Amniotic stem cell (primary cell): ENCODE data around the gene EFEMP1.
"Not testable (repeated sequence)": the region's sequence is repeated elsewhere in the genome, so short reads cannot be mapped to it uniquely, and the experiment has no call there.

Experiments used
- DNase-seq: peaks from one replicate; lab custom pipeline; 2025; lab: John Stamatoyannopoulos, UW

The EFEMP1 gene

DNA sequence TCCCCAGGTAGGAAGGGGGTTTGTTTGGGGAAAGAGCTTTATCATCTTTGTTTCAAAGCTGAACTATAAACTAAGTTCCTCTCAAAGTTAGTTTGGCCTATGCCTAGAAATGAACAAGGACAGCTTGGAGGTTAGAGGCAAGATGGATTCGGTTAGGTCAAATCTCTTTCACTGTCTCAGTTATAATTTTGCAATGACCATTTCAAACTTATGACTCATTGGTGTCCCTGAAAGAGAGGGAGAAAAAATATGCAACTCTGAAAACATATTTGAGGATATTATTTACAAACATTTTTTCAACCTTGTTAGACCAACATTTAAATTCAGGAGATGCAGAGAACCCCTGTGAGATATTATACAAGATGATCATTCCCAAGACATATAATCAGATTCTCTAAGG lies 95.7 kb downstream of the EFEMP1 start:
- no peak for DNase-seq

DNA sequence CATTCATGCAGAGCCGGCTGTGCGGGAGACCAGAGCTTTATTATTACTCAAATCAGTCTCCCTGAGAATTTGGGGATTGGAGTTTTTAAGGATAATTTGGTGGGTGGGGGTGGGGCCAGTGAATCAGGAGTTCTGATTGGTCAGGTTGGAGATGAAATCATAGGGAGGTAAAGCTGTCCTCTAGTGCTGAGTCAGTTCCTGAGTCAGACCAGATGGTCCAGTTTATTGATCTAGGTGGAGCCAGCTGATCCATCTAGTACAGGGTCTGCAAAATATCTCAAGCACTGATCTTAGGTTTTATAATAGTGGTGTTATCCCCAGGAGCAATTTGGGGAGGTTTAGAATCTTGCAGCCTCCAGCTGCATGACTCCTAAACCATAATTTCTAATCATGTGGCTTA lies 96.2 kb downstream of the EFEMP1 start:
- not testable (repeated sequence) for DNase-seq

DNA sequence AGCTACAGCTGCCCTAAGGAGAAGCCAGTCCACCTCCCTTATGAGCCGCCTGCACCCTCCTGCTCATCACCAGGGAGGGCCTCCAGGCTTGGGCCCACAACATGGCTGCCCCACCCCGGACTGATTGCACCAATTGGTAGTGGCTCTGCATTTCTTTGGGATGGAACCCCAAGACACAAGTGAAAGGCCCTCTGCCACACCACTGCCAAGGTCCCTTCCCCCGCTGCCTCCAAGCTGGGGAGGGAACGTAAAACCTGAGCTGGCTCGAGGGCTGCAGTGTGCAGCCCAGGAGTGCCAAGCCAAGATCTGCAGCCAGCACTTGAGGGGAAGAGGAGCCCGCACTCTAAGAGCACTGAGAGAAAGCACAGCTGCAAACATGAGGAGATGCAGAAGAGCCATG lies 97.3 kb downstream of the EFEMP1 start:
- DNase-seq: no peak

DNA sequence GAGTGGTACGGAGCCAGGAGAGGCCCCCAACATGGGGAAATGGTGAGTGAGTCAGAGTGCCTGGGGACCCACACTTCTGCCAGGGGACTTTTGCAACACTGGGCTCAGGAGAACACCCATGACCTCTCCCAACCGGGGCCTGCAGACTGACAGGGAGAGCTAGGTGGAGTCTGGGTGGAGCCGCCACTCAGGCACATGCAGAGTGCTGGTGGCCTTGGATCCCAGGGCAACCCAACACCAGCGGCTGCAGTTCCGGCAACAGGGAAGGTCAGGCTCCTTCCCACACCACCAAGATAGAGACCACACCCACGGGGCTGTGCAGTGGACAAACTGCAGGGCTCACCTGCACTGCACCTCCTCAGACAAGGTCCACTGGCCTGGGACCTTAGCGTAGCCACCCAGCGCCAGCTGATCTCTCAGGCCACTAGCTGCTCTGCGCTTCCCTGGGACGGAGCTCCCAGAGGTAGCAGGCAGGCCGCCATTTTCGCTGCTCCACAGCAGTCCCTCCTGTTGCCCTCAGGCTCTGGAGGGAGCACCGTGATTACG lies 99.0 kb downstream of the EFEMP1 start:
- DNase-seq: no peak
